Lower lobe of right lung (tissue), 2 donors: Measurements from ENCODE around the gene CASZ1. TPM values are rescaled to one million over a fixed set of nuclear protein-coding genes. Genes with fewer than 3 reads are reported as not detected.

Source experiments
- ATAC-seq, 2 donors: fragments of 200-7000 bp; cut with Tn5 transposase; one replicate each; pipeline ENCODE4 v1.9.1; 2020 to 2022; ENCODE audit warnings: mild to moderate bottlenecking in 2 of 2, moderate library complexity in 2 of 2
- DNase-seq: peaks from one replicate; pipeline ENCODE4 v3.0.0-alpha.2; 2020
- H3K27ac ChIP-seq: fragments of 200-600 bp; one replicate; pipeline ENCODE4 v1.8.0; 2022
- H3K27me3 ChIP-seq: fragments of 200-600 bp; one replicate; pipeline ENCODE4 v1.8.0; 2022; ENCODE audit warnings: low read depth
- H3K36me3 ChIP-seq: fragments of 200-600 bp; one replicate; pipeline ENCODE4 v1.8.0; 2022; ENCODE audit warnings: mild to moderate bottlenecking
- H3K4me1 ChIP-seq: fragments of 200-600 bp; one replicate; pipeline ENCODE4 v1.8.0; 2022
- H3K4me3 ChIP-seq: fragments of 200-600 bp; one replicate; pipeline ENCODE4 v1.8.0; 2022; ENCODE audit warnings: mild to moderate bottlenecking
- H3K9me3 ChIP-seq: fragments of 200-600 bp; one replicate; pipeline ENCODE4 v1.8.0; 2022
- intact Hi-C: fragments of 100-400 bp; cut with DNase I; formaldehyde crosslinking; loops from one replicate; pipeline ENCODE4 v1.11.0; 2022
- total RNA-seq: library from RNA; stranded (reverse); fragmentation: NEBNext Ultra II Directional; extraction: Animal tissue kit (Norgen Biotek cat#: 25700); gene quantifications from one replicate; pipeline ENCODE4 v1.2.1, GENCODE V29; 2021
- TF ChIP-seq, protein P1 (sequence below): fragments of 200-600 bp; IDR thresholded peaks from one replicate; pipeline ENCODE4 v1.8.0; 2022; ENCODE audit warnings: antibody characterized with exemption, mild to moderate bottlenecking
- donor health status: DM: no; HTN: yes; CAD: no; lungs with severe emphysema.

Gene CASZ1
- total RNA-seq, 1 donor from 2014 or later, result 47.5 TPM

DNA sequence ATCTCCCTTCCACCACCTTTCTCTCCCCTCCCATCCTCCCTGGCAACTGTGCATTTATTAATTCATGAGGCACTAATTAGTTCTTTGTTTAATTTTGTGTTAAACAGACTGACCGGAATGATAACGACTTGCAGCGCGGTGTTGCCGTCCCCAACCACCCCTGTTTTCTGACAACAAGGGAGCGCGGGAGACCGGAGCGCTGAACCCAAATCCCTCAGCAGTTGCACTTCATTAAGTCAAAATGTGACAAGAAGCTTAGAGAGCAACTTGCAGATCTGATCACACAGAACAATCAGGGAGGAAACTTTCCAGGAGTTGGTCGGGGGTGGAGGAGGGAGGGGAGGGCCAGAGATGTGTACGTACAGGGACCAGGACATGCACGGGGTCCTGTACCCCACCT, 89.2 kb downstream of the CASZ1 start:
- peaks cover 9% of the 10 kb centered on the region for H3K36me3 ChIP-seq
- TF ChIP-seq, protein P1, sequence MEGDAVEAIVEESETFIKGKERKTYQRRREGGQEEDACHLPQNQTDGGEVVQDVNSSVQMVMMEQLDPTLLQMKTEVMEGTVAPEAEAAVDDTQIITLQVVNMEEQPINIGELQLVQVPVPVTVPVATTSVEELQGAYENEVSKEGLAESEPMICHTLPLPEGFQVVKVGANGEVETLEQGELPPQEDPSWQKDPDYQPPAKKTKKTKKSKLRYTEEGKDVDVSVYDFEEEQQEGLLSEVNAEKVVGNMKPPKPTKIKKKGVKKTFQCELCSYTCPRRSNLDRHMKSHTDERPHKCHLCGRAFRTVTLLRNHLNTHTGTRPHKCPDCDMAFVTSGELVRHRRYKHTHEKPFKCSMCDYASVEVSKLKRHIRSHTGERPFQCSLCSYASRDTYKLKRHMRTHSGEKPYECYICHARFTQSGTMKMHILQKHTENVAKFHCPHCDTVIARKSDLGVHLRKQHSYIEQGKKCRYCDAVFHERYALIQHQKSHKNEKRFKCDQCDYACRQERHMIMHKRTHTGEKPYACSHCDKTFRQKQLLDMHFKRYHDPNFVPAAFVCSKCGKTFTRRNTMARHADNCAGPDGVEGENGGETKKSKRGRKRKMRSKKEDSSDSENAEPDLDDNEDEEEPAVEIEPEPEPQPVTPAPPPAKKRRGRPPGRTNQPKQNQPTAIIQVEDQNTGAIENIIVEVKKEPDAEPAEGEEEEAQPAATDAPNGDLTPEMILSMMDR, result no peak

DNA sequence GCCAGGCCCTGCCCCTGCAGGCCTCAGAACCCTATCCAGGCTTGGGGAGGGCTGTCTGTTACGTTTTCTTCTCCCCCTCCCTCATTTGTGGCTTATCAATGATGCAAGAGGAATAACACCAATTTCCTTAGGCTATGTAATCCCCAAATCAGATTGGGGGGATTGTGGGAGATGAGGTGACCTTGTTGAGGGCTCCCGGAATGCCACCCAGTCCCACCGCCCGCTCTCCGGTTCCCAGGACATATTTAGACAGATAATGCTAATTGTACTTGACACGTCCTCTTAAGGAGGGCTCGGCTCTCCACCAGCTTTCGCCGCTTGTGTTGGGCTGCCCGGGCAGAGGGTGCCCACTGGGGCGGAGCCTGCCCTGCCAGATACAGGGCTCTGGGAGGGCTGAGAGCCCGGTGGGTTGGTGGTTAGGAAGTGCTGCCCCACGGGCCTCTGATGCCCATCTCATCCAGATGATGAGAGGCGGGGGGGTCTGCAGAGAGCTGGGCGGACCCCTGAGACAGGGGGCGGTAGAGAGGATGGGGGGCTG, 90.0 kb downstream of the CASZ1 start:
- Histone ChIP-seq H3K4me3 (no peak overlapping the region), H3K27me3 (no peaks in the 10 kb centered on the region), H3K4me1 (peaks cover 25% of the 10 kb centered on the region), H3K27ac (no peak overlapping the region), H3K36me3 (peaks cover 9% of the 10 kb centered on the region), H3K9me3 (no peaks in the 10 kb centered on the region)
- intact Hi-C loops, result no loop called here
- TF ChIP-seq, protein P1, result no peak
- ATAC-seq (no peak), DNase-seq (no peak)

More for the DNA sequence above, 89.2 kb downstream of the CASZ1 start:
- no peak for DNase-seq
- Histone ChIP-seq H3K27me3 (no peaks in the 10 kb centered on the region), H3K4me1 (peaks cover 29% of the 10 kb centered on the region), H3K9me3 (no peaks in the 10 kb centered on the region), H3K4me3 (no peak overlapping the region), H3K27ac (no peak overlapping the region)
- ATAC-seq, result no peak
- intact Hi-C loops, result no loop called here

DNA sequence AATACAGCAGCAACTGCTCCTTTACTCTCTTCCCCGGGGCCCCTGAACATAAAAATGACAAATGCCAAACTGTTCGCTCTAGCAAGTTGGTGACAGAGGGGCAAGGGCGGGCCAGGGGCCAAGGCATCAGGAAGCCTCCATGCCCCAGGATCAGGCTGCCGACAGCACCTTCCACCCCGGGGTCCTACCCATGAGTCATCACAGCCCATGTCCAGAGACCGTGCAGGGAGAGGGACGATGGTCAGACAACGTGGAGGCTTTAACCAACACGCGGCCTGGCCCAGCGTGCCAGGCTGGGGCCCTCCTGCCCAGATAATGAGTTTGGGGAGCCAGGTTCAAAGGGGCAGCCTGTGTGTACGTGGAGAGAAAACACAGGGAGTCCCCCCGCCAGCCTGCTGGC, 90.5 kb downstream of the CASZ1 start:
- intact Hi-C loops, result no loop called here
- ATAC-seq, result no peak

DNA sequence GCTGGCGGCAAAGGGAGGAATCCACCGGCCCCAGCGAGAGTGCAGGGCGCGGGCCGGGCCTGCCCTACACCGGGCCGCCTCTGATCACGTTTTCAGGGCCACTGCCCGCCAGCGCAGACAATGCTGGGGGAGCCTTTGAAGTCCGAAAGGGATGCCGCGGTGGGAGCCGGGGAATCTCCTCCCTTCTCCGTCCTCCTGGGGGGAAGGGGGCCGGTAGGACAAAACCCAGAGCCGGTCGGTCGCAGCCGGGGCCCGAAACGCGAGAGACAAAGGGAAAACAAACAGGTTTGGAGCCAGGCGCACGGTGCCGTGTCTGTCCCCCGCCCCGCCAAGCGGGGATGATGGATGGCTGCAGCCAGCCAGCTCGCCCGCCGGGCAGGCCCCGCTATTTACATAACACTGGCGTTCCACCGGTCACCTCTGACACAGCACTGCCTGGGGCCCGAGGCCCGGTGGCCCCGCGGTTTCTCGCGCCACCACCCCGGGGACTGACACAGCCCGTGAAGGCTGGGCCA, 92.0 kb downstream of the CASZ1 start:
- Histone ChIP-seq H3K36me3 (peaks cover 9% of the 10 kb centered on the region), H3K27me3 (no peaks in the 10 kb centered on the region), H3K4me3 (no peak overlapping the region), H3K4me1 (peaks cover 7% of the 10 kb centered on the region), H3K9me3 (no peaks in the 10 kb centered on the region), H3K27ac (no peak overlapping the region)
- TF ChIP-seq, protein P1, result no peak
- no peak for DNase-seq
- no peak for ATAC-seq
- intact Hi-C loops, result no loop called here

More for the DNA sequence above, 90.5 kb downstream of the CASZ1 start:
- DNase-seq, result no peak
- TF ChIP-seq, protein P1, result no peak
- Histone ChIP-seq H3K36me3 (peaks cover 9% of the 10 kb centered on the region), H3K9me3 (no peaks in the 10 kb centered on the region), H3K4me3 (no peak overlapping the region), H3K27me3 (no peaks in the 10 kb centered on the region), H3K4me1 (peaks cover 21% of the 10 kb centered on the region), H3K27ac (no peak overlapping the region)

DNA sequence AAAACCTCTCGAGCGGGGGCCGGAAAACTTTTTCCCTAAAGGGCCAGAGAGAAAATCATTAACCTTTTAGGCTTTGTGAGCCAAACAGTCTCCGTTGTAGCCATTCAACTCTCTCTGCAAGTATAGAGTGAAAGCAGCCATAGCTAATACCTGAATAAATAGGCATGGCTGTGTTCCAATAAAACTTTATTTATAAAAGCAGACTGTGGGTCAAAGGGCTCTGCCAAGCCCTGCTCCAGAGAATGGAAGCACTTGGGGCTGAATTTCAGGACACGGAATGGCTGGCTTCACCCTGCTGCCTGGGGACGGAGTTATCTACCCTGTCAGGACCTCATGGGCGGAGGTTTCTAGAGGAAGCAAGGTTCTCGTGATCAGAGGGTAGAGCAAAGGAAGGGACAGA, 92.7 kb downstream of the CASZ1 start:
- intact Hi-C loops, result no loop called here
- H3K4me3 ChIP-seq, result no peak overlapping the region
- TF ChIP-seq, protein P1, result no peak
- no peak overlapping the region for H3K27ac ChIP-seq
- DNase-seq (no peak), ATAC-seq (no peak)
- H3K36me3 ChIP-seq, result peaks cover 9% of the 10 kb centered on the region
- H3K4me1 ChIP-seq, result peaks cover 9% of the 10 kb centered on the region
- H3K9me3 ChIP-seq, result no peaks in the 10 kb centered on the region
- no peaks in the 10 kb centered on the region for H3K27me3 ChIP-seq
